Effector memory CD8-positive, alpha-beta T cell (primary cell): Measurements from ENCODE around the gene CTBS.
A peak's percentile ranks its signal among the peaks of the same experiment; 100 is the strongest.

Experiments used
- ATAC-seq: fragments of 150-1000 bp; cut with Tn5 transposase; replicated peaks from 2 replicates; pipeline ENCODE4 v1.10.0; 2021; ENCODE audit warnings: mild to moderate bottlenecking, moderate library complexity
- DNase-seq, 3 experiments: peaks; one replicate each; pipeline ENCODE4 v3.0.0; 2021
- H3K27ac Mint-ChIP-seq, 2 donors: one replicate each; pipeline ENCODE4 v1.8.0; 2022; ENCODE audit warnings: mild to moderate bottlenecking in 2 of 2, mixed read lengths in 2 of 2, moderate library complexity in 2 of 2
- H3K27me3 Mint-ChIP-seq, 2 donors: one replicate each; pipeline ENCODE4 v1.8.0; 2022; ENCODE audit warnings: mixed read lengths in 2 of 2
- H3K36me3 Mint-ChIP-seq: one replicate; pipeline ENCODE4 v1.8.0; 2022; ENCODE audit warnings: mild to moderate bottlenecking, moderate library complexity, mixed read lengths; ENCODE audit not compliant: insufficient read depth
- H3K4me1 Mint-ChIP-seq, 2 donors: one replicate each; pipeline ENCODE4 v1.8.0; 2022; ENCODE audit warnings: low read depth in 2 of 2, mixed read lengths in 2 of 2
- H3K4me3 Mint-ChIP-seq, 2 donors: one replicate each; pipeline ENCODE4 v1.8.0; 2022; ENCODE audit warnings: mild to moderate bottlenecking in 2 of 2, mixed read lengths in 2 of 2, moderate library complexity in 2 of 2
- H3K9me3 Mint-ChIP-seq, 2 donors: one replicate each; pipeline ENCODE4 v1.8.0; 2022; ENCODE audit warnings: mixed read lengths in 2 of 2
- total RNA-seq, 9 experiments: gene quantifications; one replicate each; lab custom pipeline; 2026; lab: John Stamatoyannopoulos, UW

The CTBS gene
- total RNA-seq = 6.0 to 24.7 (median 14.2) reads per million in 9 experiments

GRCh38 chr1:84573967-84574842 lies at the start of gene CTBS:
Gene CTBS (minus strand): TSS chr1:84574440. CDS start chr1:84574415, 25 bp downstream.
- DNase-seq (peak; percentile 76 to 80 (median 80)), ATAC-seq (peak; percentile 93)
- H3K4me3 Mint-ChIP-seq = peak within 1 kb of the TSS; percentile 92 to 96
- no peaks in the 10 kb centered on the region for H3K9me3 Mint-ChIP-seq
- peak within 1 kb of the TSS; percentile 98 to 99 for H3K27ac Mint-ChIP-seq
- H3K36me3 Mint-ChIP-seq = peaks cover 8% of the 10 kb centered on the region
- peaks cover 31 to 36% of the 10 kb centered on the region in 2 donors for H3K4me1 Mint-ChIP-seq
- H3K27me3 Mint-ChIP-seq = no peaks in the 10 kb centered on the region

GRCh38 chr1:84621553-84621952 lies 47.3 kb upstream of the CTBS start:
- H3K27ac Mint-ChIP-seq = no peak overlapping the region
- H3K36me3 Mint-ChIP-seq = peaks cover 3% of the 10 kb centered on the region
- DNase-seq (no peak), ATAC-seq (no peak)
- H3K4me1 Mint-ChIP-seq = peaks cover 1 to 3% of the 10 kb centered on the region in 2 donors
- H3K9me3 Mint-ChIP-seq = no peaks in the 10 kb centered on the region
- peaks cover 0 to 18% of the 10 kb centered on the region in 2 donors for H3K27me3 Mint-ChIP-seq
- peak overlapping the region; percentile 81 to 85 for H3K4me3 Mint-ChIP-seq

GRCh38 chr1:84620720-84621313 lies 46.6 kb upstream of the CTBS start:
- DNase-seq = peak; percentile 77 to 87 (median 84)
- Mint-ChIP-seq H3K9me3 (no peaks in the 10 kb centered on the region), H3K4me1 (peaks cover 1 to 3% of the 10 kb centered on the region in 2 donors), H3K36me3 (peaks cover 3% of the 10 kb centered on the region), H3K4me3 (peak overlapping the region; percentile 81 to 85), H3K27ac (peak overlapping the region in 1 of 2 donors; percentile 83), H3K27me3 (peaks cover 0 to 10% of the 10 kb centered on the region in 2 donors)
- ATAC-seq = peak; percentile 92

- Mint-ChIP-seq H3K27ac (no peak overlapping the region), H3K27me3 (peaks cover 0 to 14% of the 10 kb centered on the region in 2 donors)
These were observed 45.3 kb upstream of the CTBS start for GRCh38 chr1:84619383-84620102.

GRCh38 chr1:84617349-84617748 lies 43.1 kb upstream of the CTBS start:
- peaks cover 0 to 1% of the 10 kb centered on the region in 2 donors for H3K4me1 Mint-ChIP-seq
- H3K36me3 Mint-ChIP-seq = peaks cover 3% of the 10 kb centered on the region
- H3K27ac Mint-ChIP-seq = no peak overlapping the region
- H3K27me3 Mint-ChIP-seq = peaks cover 8 to 26% of the 10 kb centered on the region in 2 donors
- H3K9me3 Mint-ChIP-seq = no peaks in the 10 kb centered on the region
- ATAC-seq = no peak
- no peak for DNase-seq
- H3K4me3 Mint-ChIP-seq = no peak overlapping the region

More at GRCh38 chr1:84619383-84620102, 45.3 kb upstream of the CTBS start:
- DNase-seq = no peak
- no peak for ATAC-seq
- H3K4me1 Mint-ChIP-seq = peaks cover 1 to 3% of the 10 kb centered on the region in 2 donors
- H3K9me3 Mint-ChIP-seq = no peaks in the 10 kb centered on the region
- peaks cover 3% of the 10 kb centered on the region for H3K36me3 Mint-ChIP-seq
- H3K4me3 Mint-ChIP-seq = peak overlapping the region; percentile 35 to 42

GRCh38 chr1:84615790-84616189 lies 41.5 kb upstream of the CTBS start:
- DNase-seq = no peak
- no peak overlapping the region for H3K27ac Mint-ChIP-seq
- H3K4me3 Mint-ChIP-seq = no peak overlapping the region
- no peak for ATAC-seq
- H3K36me3 Mint-ChIP-seq = peaks cover 3% of the 10 kb centered on the region
- no peaks in the 10 kb centered on the region for H3K9me3 Mint-ChIP-seq
- H3K4me1 Mint-ChIP-seq = peaks cover 0 to 1% of the 10 kb centered on the region in 2 donors
- peaks cover 8 to 37% of the 10 kb centered on the region in 2 donors for H3K27me3 Mint-ChIP-seq

- ATAC-seq (no peak), DNase-seq (no peak)
- Mint-ChIP-seq H3K4me1 (no peaks in the 10 kb centered on the region), H3K4me3 (no peak overlapping the region), H3K36me3 (no peaks in the 10 kb centered on the region), H3K27ac (no peak overlapping the region), H3K27me3 (peaks cover 8 to 34% of the 10 kb centered on the region in 2 donors), H3K9me3 (no peaks in the 10 kb centered on the region)
These were observed 39.6 kb upstream of the CTBS start for GRCh38 chr1:84613887-84614286.

- Mint-ChIP-seq H3K9me3 (no peaks in the 10 kb centered on the region), H3K4me1 (no peaks in the 10 kb centered on the region), H3K27me3 (peaks cover 8 to 34% of the 10 kb centered on the region in 2 donors), H3K36me3 (no peaks in the 10 kb centered on the region), H3K27ac (no peak overlapping the region), H3K4me3 (no peak overlapping the region)
- ATAC-seq (no peak), DNase-seq (no peak)
These were observed 38.8 kb upstream of the CTBS start for GRCh38 chr1:84613026-84613425.

- DNase-seq = no peak
- Mint-ChIP-seq H3K27me3 (peaks cover 10 to 34% of the 10 kb centered on the region in 2 donors), H3K4me1 (no peaks in the 10 kb centered on the region), H3K27ac (no peak overlapping the region), H3K36me3 (no peaks in the 10 kb centered on the region), H3K9me3 (no peaks in the 10 kb centered on the region), H3K4me3 (no peak overlapping the region)
- no peak for ATAC-seq
These were observed 37.6 kb upstream of the CTBS start for GRCh38 chr1:84611796-84612195.

GRCh38 chr1:84611091-84611490 lies 36.9 kb upstream of the CTBS start:
- ATAC-seq = no peak
- Mint-ChIP-seq H3K27me3 (peaks cover 14 to 35% of the 10 kb centered on the region in 2 donors), H3K4me3 (no peak overlapping the region), H3K27ac (no peak overlapping the region), H3K4me1 (no peaks in the 10 kb centered on the region), H3K36me3 (no peaks in the 10 kb centered on the region), H3K9me3 (peaks cover under 1 to 4% of the 10 kb centered on the region in 2 donors)
- DNase-seq = no peak

- H3K4me1 Mint-ChIP-seq = no peaks in the 10 kb centered on the region
- peaks cover 7 to 11% of the 10 kb centered on the region in 2 donors for H3K9me3 Mint-ChIP-seq
- ATAC-seq (no peak), DNase-seq (no peak)
- H3K36me3 Mint-ChIP-seq = no peaks in the 10 kb centered on the region
- no peak overlapping the region for H3K27ac Mint-ChIP-seq
- no peak overlapping the region for H3K4me3 Mint-ChIP-seq
- H3K27me3 Mint-ChIP-seq = peaks cover 6 to 36% of the 10 kb centered on the region in 2 donors
These were observed 32.7 kb upstream of the CTBS start for GRCh38 chr1:84606977-84607376.

GRCh38 chr1:84605157-84605556 lies 30.9 kb upstream of the CTBS start:
- Mint-ChIP-seq H3K36me3 (no peaks in the 10 kb centered on the region), H3K27me3 (peaks cover 6 to 20% of the 10 kb centered on the region in 2 donors), H3K4me3 (no peak overlapping the region), H3K27ac (no peak overlapping the region), H3K9me3 (peaks cover 7 to 11% of the 10 kb centered on the region in 2 donors), H3K4me1 (no peaks in the 10 kb centered on the region)
- no peak for ATAC-seq
- no peak for DNase-seq
